ENCODE results near the gene DNAJC6.

The DNAJC6 gene

DNA sequence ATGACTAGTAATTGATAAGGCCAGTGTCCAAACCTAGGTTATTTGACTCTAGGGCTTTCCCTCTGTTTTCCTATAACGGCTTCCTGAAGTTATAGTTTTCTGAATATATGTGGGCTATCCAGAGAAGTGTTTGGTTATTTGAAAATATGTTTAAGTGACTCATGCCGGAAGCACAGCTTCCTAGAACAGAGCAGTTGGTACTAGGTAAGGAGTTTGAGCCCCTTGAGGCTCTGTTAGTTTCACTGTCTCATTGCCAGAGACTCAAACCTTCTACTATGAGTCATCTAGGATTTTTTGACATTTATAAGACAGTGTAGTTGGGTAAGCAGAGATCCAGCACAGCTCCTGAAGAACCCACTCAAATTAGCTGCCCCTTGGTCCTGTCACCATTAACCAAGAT is 84.0 kb downstream of the DNAJC6 start:
- Histone ChIP-seq H3K9ac (ENCODE audit: low read depth, low read length) (no peak overlapping the region), H3K4me3 (ENCODE audit: low read length) (no peak overlapping the region), H3K27me3 (ENCODE audit: control insufficient read depth, insufficient read depth, low read length) (no peaks in the 10 kb centered on the region), H3K4me1 (ENCODE audit: control insufficient read depth, insufficient read depth, low read length) (peaks cover 7% of the 10 kb centered on the region), H3K4me2 (ENCODE audit: low read length) (no peak overlapping the region), H3K36me3 (ENCODE audit: insufficient read depth, low read length) (peaks cover 2% of the 10 kb centered on the region), H3K9me3 (replicated peaks; ENCODE audit: low read length) (no peaks in the 10 kb centered on the region)

DNA sequence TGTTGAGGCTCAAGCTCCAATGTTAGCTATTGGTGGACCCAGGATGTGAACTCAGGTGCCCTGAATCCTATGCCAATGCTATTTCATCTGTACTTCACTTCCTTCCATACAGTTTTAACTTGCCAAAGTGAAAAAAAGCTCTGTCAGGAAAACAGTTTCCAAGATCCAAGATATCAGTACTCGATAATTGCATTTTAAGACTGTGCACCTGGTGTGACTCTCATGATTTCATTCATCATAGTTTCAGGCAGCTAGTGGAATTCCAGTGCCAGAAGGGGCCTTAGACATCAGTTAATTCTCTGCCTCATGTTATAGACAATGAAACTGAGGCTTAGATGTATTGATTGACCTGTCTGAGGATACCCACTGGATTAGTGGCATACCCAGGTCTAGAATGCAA is 84.6 kb downstream of the DNAJC6 start:
- Histone ChIP-seq H3K4me3 (ENCODE audit: low read length) (no peak overlapping the region), H3K9me3 (replicated peaks; ENCODE audit: low read length) (no peaks in the 10 kb centered on the region), H3K27me3 (ENCODE audit: control insufficient read depth, insufficient read depth, low read length) (no peaks in the 10 kb centered on the region), H3K4me2 (ENCODE audit: low read length) (no peak overlapping the region), H3K4me1 (ENCODE audit: control insufficient read depth, insufficient read depth, low read length) (peaks cover 7% of the 10 kb centered on the region), H3K9ac (ENCODE audit: low read depth, low read length) (no peak overlapping the region), H3K36me3 (ENCODE audit: insufficient read depth, low read length) (no peaks in the 10 kb centered on the region)

DNA sequence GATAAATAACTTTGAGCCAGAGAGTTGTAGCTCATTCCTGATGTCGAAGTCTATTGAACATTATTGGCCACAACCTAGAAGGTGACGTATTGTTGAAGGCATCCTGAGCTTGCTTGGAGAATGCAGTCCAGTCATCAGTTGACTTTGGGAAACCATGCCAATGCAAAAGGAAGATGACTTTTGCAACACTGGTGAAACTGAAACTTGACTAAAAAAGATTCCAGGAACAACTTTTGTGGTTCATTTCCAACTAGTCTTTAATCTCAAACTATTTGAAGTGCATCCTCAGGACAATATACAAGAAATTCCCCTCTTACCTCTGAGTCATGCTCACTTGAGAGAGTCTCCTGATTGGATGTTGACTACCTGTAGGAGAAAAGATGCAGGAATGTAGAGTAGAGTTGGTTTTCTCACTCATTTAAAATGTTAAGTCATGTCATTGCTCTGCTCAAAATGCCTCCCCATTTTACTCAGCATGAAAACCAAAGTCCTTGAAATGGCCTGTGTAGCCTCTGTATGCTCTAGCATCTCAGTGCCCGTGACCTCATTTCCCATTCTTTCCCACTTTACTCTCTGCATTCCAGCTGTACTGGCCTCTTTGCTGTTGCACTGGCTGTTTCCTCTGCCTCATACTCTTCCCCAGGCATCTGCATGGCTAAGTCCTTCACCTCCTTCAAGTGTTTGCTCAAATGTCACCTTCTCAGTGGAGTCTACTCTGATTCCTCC is 86.7 kb downstream of the DNAJC6 start:
- Histone ChIP-seq H3K4me3 (ENCODE audit: low read length) (no peak overlapping the region), H3K36me3 (ENCODE audit: insufficient read depth, low read length) (no peaks in the 10 kb centered on the region), H3K9me3 (replicated peaks; ENCODE audit: low read length) (no peaks in the 10 kb centered on the region), H3K4me2 (ENCODE audit: low read length) (no peak overlapping the region), H3K4me1 (ENCODE audit: control insufficient read depth, insufficient read depth, low read length) (peaks cover 7% of the 10 kb centered on the region), H3K9ac (ENCODE audit: low read depth, low read length) (no peak overlapping the region), H3K27me3 (ENCODE audit: control insufficient read depth, insufficient read depth, low read length) (no peaks in the 10 kb centered on the region)

DNA sequence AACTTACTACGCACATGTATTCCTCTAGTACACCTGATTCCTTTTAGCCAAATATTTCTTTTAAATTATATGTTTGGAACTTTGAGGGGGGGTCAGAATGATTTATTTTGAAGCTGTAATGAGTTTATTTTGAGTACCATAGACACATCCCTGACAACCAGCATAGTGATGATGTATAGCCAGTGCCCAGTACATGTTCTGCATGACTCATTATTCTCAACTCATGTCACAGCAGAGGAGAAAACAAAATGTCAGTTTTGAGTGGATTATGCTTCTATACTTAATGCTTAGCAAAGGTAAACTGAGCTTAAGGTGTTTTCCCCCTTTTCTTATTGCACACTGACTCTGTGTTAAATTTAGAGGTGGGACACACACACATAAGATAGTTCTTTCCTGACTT is 88.7 kb downstream of the DNAJC6 start:
- Histone ChIP-seq H3K36me3 (ENCODE audit: insufficient read depth, low read length) (no peaks in the 10 kb centered on the region), H3K4me1 (ENCODE audit: control insufficient read depth, insufficient read depth, low read length) (peaks cover 7% of the 10 kb centered on the region), H3K9ac (ENCODE audit: low read depth, low read length) (no peak overlapping the region)

DNA sequence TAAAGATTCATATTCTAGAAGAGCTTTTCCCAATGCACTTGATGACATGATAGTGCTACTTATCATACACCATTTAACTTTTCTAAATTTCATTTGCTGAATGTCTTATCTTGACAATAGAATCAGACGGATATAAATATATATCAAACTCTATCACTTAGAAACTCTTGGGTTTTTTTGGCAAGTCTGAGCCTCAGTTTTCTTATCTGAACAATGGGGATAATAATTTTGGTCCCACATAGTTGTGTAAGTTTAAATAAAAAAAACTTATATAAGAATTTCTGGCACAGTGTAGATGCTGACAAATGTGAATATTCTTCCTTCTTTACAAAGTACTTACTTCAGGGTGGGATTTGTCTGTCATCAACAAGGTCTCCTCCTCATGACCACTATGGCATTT is 89.7 kb downstream of the DNAJC6 start:
- Histone ChIP-seq H3K27me3 (ENCODE audit: control insufficient read depth, insufficient read depth, low read length) (no peaks in the 10 kb centered on the region), H3K36me3 (ENCODE audit: insufficient read depth, low read length) (no peaks in the 10 kb centered on the region), H3K9ac (ENCODE audit: low read depth, low read length) (no peak overlapping the region), H3K4me3 (ENCODE audit: low read length) (no peak overlapping the region), H3K4me1 (ENCODE audit: control insufficient read depth, insufficient read depth, low read length) (no peaks in the 10 kb centered on the region), H3K9me3 (replicated peaks; ENCODE audit: low read length) (no peaks in the 10 kb centered on the region), H3K4me2 (ENCODE audit: low read length) (no peak overlapping the region)

More for the DNA sequence above, 88.7 kb downstream of the DNAJC6 start:
- H3K4me3 ChIP-seq (ENCODE audit: low read length): no peak overlapping the region
- H3K27me3 ChIP-seq (ENCODE audit: control insufficient read depth, insufficient read depth, low read length): no peaks in the 10 kb centered on the region
- H3K4me2 ChIP-seq (ENCODE audit: low read length): no peak overlapping the region
- H3K9me3 ChIP-seq (replicated peaks; ENCODE audit: low read length): no peaks in the 10 kb centered on the region

DNA sequence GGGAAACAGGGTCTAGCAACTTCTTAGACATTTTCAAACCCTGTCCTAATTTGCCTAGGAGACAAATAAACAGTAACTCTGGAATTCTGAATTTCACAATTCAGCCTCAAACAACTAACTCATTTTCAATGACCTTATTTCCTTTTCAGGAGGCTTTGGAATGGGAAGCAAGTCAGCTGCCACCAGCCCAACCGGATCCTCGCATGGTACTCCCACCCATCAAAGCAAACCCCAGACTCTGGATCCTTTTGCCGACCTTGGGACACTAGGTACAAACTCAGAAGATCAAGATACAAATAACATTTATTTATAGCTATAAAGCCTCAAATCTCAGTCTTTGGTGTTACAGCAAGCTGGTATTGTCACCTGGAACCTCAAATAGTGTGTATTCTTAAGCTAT is 92.3 kb downstream of the DNAJC6 start:
- Histone ChIP-seq H3K4me1 (ENCODE audit: control insufficient read depth, insufficient read depth, low read length) (no peaks in the 10 kb centered on the region), H3K9me3 (replicated peaks; ENCODE audit: low read length) (no peaks in the 10 kb centered on the region), H3K36me3 (ENCODE audit: insufficient read depth, low read length) (no peaks in the 10 kb centered on the region), H3K9ac (ENCODE audit: low read depth, low read length) (no peak overlapping the region), H3K4me2 (ENCODE audit: low read length) (no peak overlapping the region), H3K27me3 (ENCODE audit: control insufficient read depth, insufficient read depth, low read length) (no peaks in the 10 kb centered on the region), H3K4me3 (ENCODE audit: low read length) (no peak overlapping the region)

DNA sequence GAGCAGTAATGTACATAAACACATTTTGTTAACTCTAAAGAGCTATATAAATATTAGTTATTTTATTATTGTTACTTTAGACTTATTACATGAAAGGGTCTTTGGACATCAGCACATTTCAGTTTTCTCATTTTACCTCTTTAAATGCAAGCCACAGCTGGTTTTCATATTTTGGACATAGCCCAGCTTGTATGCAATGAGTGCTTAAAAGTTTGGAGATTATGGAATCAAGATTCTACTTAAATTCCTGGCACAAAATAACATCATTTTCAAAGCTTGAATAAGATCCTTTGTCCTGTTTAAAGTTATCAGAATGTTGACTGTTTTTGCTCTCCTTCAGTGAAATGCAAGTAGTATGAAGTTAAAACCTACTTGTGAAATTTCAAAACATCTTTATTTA is 95.6 kb downstream of the DNAJC6 start:
- Histone ChIP-seq H3K4me1 (ENCODE audit: control insufficient read depth, insufficient read depth, low read length) (peaks cover 4% of the 10 kb centered on the region), H3K4me3 (ENCODE audit: low read length) (no peak overlapping the region), H3K36me3 (ENCODE audit: insufficient read depth, low read length) (no peaks in the 10 kb centered on the region), H3K27me3 (ENCODE audit: control insufficient read depth, insufficient read depth, low read length) (no peaks in the 10 kb centered on the region), H3K4me2 (ENCODE audit: low read length) (no peak overlapping the region), H3K9me3 (replicated peaks; ENCODE audit: low read length) (no peaks in the 10 kb centered on the region), H3K9ac (ENCODE audit: low read depth, low read length) (no peak overlapping the region)

DNA sequence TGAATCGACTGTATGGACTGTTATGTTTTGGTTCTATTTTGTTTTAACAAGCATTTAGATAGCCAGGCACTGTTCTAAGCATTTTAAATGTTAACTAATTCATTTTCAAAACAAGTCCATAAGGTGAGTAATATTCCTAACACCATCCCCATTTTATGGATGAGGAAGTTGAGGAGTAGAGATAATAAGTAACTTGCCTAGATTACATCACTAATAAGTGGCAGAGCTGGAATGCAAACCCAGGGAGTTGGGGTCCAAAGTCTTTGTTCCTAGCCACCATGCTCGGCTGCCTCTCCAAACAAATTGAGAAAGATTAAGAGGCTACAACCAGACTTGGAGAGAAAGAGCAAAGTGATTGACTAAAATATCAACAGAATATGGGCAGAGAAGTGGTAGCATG is 98.5 kb downstream of the DNAJC6 start:
- Histone ChIP-seq H3K4me3 (ENCODE audit: low read length) (no peak overlapping the region), H3K36me3 (ENCODE audit: insufficient read depth, low read length) (no peaks in the 10 kb centered on the region), H3K4me1 (ENCODE audit: control insufficient read depth, insufficient read depth, low read length) (peaks cover 14% of the 10 kb centered on the region), H3K27me3 (ENCODE audit: control insufficient read depth, insufficient read depth, low read length) (no peaks in the 10 kb centered on the region), H3K9me3 (replicated peaks; ENCODE audit: low read length) (no peaks in the 10 kb centered on the region), H3K9ac (ENCODE audit: low read depth, low read length) (no peak overlapping the region), H3K4me2 (ENCODE audit: low read length) (no peak overlapping the region)

DNA sequence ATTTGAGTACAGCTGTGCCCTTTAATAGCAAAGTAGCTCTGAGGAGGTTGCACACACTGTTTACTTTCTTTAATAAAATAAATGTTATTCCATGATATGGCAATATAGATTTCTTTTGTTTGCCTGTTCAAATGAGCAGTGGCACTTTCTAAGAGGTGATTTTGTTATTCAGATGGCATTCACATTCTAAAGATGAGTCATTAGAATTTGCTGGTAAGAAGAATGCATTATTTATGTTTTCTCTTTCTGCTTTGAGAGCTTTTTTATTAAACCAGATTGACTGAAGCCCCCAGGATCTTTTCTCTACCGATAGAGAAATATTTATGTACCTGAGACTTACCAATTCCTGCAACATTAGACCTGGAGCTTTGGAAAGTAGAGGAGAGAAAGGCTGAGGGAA is 100.0 kb downstream of the DNAJC6 start:
- Histone ChIP-seq H3K4me2 (ENCODE audit: low read length) (no peak overlapping the region), H3K27me3 (ENCODE audit: control insufficient read depth, insufficient read depth, low read length) (no peaks in the 10 kb centered on the region), H3K9ac (ENCODE audit: low read depth, low read length) (no peak overlapping the region), H3K9me3 (replicated peaks; ENCODE audit: low read length) (no peaks in the 10 kb centered on the region), H3K36me3 (ENCODE audit: insufficient read depth, low read length) (no peaks in the 10 kb centered on the region), H3K4me1 (ENCODE audit: control insufficient read depth, insufficient read depth, low read length) (peaks cover 14% of the 10 kb centered on the region), H3K4me3 (ENCODE audit: low read length) (no peak overlapping the region)

DNA sequence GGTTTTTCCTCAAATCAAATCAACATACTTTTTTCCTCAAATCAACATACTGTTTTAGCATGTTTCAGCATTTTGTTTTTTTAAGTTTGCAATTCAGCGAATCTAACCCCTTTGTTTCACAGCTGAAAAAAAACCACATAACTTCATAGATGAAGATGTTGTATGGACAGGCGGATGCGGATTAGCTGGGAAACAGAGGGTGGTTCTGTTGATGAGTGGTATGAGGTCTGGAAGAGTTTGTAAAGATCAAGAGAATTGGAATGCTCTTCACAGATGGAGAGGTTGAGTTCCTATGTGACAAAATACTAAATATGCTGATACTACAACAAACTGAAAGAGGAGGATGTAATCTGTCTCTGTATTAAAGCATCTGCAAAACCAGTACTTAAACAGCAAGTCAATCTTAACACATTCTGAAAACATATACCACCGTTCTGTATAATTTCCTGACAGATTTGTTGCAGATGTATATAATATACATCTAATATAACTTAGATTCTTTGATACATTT is 100.5 kb downstream of the DNAJC6 start:
- H3K4me3 ChIP-seq (ENCODE audit: low read length): no peak overlapping the region
- no peak overlapping the region for H3K9ac ChIP-seq (ENCODE audit: low read depth, low read length)
- no peaks in the 10 kb centered on the region for H3K9me3 ChIP-seq (replicated peaks; ENCODE audit: low read length)
- H3K27me3 ChIP-seq (ENCODE audit: control insufficient read depth, insufficient read depth, low read length): no peaks in the 10 kb centered on the region
- H3K36me3 ChIP-seq (ENCODE audit: insufficient read depth, low read length): no peaks in the 10 kb centered on the region
- peaks cover 14% of the 10 kb centered on the region for H3K4me1 ChIP-seq (ENCODE audit: control insufficient read depth, insufficient read depth, low read length)
- no peak overlapping the region for H3K4me2 ChIP-seq (ENCODE audit: low read length)

DNA sequence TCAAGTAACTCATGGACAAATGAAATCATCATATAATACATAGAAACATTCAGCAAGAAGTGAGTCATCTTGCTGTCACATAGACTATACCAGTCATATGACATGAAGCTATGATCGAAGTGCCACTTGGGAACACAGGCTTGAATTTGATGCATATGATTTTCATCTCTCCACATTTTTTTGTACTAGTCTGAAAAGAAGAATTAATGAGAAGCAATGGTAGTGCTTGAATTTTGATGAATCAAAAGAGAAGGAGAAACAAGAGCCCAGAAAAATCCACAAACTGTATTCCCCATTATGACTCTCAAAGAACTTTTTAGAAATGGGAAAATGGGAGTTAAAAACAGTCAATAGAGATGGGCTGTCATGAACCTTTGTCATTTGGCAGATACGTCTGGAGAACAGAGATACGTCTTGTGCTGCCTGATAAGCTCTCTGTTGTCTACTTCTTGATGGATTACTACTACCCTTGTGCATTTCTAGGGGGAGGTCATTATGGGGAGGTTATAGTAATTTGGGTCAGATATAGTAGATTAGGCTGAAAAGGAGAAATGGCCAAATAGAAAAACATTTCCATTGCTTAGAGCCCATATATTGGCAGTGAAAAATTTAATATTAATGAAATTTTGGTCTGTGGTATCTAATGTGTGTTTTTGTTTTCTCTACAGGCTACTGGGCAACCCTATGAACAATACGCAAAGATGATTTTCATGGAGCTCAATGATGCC is 103.1 kb downstream of the DNAJC6 start:
- no peak overlapping the region for H3K9ac ChIP-seq (ENCODE audit: low read depth, low read length)
- H3K27me3 ChIP-seq (ENCODE audit: control insufficient read depth, insufficient read depth, low read length): no peaks in the 10 kb centered on the region
- no peaks in the 10 kb centered on the region for H3K36me3 ChIP-seq (ENCODE audit: insufficient read depth, low read length)
- H3K9me3 ChIP-seq (replicated peaks; ENCODE audit: low read length): no peaks in the 10 kb centered on the region
- peaks cover 14% of the 10 kb centered on the region for H3K4me1 ChIP-seq (ENCODE audit: control insufficient read depth, insufficient read depth, low read length)
- H3K4me3 ChIP-seq (ENCODE audit: low read length): no peak overlapping the region
- H3K4me2 ChIP-seq (ENCODE audit: low read length): no peak overlapping the region

DNA sequence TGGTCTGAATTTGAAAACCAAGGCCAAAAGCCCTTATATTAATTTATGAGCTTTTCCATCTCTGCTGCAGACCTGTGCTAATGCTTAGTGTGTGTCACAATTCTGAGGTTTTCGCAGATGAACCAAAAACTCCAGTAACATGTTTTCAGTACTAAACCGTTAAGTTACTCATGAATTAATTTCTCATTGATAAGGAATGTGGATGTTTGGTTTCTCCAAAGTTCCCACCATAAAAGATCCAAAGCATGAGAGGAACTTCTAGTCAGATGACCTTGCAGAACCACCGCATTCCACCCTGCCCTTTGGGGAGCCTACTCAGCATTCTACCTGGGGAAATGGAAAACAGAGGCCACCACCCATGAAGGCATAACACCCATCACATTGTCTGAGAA is 103.6 kb downstream of the DNAJC6 start:
- H3K9ac ChIP-seq (ENCODE audit: low read depth, low read length): no peak overlapping the region
- H3K36me3 ChIP-seq (ENCODE audit: insufficient read depth, low read length): no peaks in the 10 kb centered on the region
- no peaks in the 10 kb centered on the region for H3K9me3 ChIP-seq (replicated peaks; ENCODE audit: low read length)
- no peak overlapping the region for H3K4me3 ChIP-seq (ENCODE audit: low read length)
- H3K27me3 ChIP-seq (ENCODE audit: control insufficient read depth, insufficient read depth, low read length): no peaks in the 10 kb centered on the region
- no peak overlapping the region for H3K4me2 ChIP-seq (ENCODE audit: low read length)
- peaks cover 14% of the 10 kb centered on the region for H3K4me1 ChIP-seq (ENCODE audit: control insufficient read depth, insufficient read depth, low read length)

Measured in skeletal muscle satellite cell (primary cell).